Endometrial microvascular endothelial cells (primary cell): ENCODE results near the gene CHM. TPM values are rescaled to one million over a fixed set of nuclear protein-coding genes. Genes with fewer than 3 reads are reported as not detected.
"Not testable (repeated sequence)": the region's sequence is repeated elsewhere in the genome, so short reads cannot be mapped to it uniquely, and the experiment has no call there.

Experiments used
- in situ Hi-C: cut with HindIII; loops from 2 replicates; pipeline ENCODE4 v1.10.0; 2017; ENCODE audit warnings: low sequenced_read_pairs, low pct_unique_long_range_greater_than_20kb; ENCODE audit errors: inconsistent ontology term
- total RNA-seq: library from RNA; depleted of rRNA; stranded (reverse); fragments of >200 nt; gene quantifications from one replicate; pipeline ENCODE4 v1.2.3, GENCODE V29; 2015; ENCODE audit errors: inconsistent ontology term

The CHM gene
- total RNA-seq, 1 donor from 2014 or later = 16.1 TPM

DNA sequence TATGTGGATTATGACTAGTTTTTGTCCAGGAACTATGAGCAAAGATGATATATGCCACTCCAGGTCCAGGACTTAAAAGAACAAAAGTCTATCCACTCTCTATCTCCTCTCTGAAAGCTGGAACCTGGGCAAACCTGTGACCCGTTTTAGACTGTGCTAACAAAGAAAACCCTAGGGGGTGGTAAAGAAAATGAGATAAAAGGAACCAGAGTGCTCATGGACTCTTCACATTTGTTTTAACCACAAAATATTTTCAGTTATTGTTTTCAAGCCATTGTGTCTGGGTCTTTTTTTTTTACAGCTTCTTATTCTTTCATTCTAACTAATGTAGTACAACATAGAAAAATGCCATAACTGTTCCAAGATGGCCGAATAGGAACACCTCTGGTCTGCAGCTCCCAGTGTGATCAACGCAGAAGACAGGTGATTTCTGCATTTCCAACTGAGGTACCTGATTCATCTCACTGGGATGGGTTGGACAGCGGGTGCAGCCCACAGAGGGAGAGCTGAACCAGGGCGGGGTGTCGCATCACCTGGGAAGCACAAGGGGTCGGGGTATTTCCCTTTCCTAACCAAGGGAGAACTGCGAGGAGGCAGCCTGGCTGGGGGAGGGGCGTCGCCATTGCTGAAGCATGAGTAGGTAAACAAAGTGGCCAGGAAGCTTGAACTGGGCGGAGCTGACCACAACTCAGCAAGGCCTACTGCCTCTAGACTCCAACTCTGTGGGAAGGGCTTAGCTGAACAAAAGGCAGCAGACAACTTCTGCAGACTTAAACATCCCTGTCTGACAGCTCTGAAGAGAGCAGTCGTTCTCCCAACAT, 45.1 kb downstream of the CHM start:
- in situ Hi-C loops = no loop called here

DNA sequence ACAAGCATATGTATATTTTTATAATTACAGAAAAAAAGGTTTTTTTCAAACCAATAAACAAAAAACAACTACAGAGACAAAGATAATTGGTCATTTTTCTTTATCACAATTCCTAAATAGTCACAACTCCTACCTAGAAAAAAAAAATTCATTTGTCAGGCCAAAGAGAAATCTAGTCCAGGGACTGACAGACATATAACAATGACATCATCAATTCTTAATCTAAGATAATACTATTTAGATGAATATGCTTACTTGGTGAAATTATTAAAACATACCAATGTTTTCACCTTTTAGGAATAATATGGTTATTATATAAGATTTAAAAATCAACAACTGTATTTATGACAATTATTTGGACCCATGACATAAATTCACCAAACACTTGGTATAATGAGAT, 48.4 kb downstream of the CHM start:
- in situ Hi-C loops = no loop called here

DNA sequence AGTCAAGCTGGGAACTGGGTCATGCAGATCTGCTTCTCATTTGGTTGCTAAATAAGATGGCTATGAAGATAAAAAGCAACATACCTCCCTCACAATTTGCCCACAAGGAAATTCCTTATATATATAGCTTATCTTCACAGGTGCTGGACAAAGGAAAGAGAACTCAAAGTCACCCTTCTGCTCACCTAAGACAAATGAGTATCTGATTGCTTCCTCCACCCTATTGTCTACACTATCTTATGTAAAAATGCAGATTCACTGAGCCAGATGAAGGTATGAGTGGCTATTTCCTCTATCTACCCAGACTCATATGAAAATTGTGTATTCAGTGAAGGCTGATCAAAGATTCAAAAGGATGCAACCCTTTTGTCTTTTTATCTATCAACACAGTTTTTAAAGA, 50.8 kb downstream of the CHM start:
- in situ Hi-C loops = no loop called here

DNA sequence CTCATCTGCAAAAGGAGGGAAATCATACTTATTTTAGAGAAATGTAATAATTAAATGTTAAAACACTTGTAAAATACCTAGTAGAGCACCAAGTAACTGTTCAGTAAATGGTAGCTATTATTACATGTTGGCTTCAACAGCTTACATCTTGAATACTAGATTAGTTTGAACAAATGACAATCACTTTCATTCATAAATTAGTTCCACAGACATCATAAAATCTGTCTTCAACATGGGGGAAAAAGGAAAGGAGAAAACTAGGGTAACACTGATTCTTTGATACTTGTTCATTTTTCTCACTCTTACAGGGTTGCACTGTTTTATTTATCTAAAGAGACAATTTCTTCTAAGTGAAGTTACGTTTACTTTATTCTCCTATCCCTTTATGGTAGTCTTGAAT, 51.7 kb downstream of the CHM start:
- in situ Hi-C loops = no loop called here

DNA sequence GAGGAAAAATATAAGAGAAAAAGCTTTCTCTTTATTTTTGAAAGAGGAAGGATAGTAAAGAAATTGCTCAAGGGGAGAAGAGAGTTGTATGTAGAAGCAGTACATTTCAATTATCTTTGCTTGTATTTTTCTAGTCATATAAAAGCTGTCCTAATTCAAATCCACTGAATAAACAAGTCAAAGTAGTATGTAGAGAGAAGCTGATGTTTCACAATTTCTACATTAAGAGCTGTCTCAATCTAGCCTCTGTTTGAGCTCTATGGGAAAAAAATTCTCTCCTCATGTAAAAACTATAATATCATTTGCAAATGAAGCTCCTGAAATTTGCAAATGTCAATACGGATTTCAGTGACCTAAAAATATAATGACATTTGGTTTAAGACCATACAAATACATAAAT, 52.6 kb downstream of the CHM start:
- in situ Hi-C loops = no loop called here

DNA sequence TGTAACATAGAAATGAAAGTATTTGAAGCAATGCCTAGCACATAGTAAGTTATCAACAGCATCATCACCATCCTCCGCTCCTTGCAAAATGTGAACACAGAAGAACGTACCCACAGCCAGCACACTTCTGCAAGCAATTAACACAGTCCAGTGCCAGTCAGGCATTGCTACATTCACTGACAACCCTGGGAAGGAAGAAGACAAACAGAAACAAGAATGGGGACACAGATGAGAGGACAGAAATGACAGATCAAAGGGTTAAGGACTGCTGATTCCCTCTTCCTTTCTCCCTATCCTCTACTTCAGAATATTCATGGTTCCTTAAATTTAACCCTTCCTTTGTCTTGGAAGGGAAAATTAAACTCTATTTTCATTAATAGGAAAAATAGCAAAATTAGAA, 53.1 kb downstream of the CHM start:
- in situ Hi-C loops = no loop called here

DNA sequence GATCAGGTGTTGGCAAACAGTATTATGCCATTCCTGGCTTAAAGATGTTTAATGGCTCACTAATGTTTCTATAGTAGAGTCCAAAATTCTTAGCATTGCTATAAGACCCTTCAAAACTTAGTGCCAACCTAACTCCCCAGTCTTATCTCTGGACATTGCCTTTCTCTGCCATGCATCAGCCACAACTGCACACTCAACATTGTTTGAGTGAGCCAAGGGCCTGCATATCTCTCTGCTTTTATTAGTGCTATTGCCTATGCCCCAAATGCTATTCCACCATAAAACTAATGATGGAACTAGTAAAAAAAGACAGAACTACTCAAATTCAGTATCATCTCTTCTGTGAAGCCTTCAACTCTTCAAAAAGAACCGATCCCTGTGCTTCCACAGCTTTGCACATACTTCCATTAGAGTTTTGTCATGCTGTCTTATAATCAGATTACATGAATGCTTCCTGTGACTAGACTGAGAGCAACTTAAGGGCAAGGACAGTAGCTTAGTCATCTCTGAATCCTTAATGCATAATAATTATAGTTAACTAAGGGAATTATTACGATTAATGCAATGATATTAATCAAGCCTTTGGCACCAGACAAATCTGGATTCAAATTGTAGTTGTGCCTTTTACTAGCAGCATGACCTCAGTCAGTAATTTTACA, 53.7 kb downstream of the CHM start:
- in situ Hi-C loops = no loop called here

DNA sequence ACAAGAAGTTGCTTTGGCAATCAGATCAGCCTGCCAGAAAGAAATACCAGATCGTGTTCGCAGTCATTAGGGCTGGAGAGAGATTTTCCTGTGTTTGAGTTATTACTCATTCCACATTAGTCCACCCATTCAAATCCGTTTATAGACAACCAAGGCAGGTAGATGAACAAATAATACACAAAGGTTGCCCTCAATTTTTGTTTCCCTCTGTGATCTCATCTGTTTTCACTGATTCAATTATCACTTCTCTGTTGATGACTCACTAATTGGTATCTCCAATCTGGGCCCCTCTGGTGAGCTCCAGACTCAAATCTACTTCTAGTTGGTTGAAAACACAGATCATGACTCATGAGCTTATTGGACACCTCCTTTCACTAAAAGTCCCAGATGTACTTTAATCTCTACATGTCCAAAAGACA, 54.5 kb downstream of the CHM start:
- in situ Hi-C loops = no loop called here

DNA sequence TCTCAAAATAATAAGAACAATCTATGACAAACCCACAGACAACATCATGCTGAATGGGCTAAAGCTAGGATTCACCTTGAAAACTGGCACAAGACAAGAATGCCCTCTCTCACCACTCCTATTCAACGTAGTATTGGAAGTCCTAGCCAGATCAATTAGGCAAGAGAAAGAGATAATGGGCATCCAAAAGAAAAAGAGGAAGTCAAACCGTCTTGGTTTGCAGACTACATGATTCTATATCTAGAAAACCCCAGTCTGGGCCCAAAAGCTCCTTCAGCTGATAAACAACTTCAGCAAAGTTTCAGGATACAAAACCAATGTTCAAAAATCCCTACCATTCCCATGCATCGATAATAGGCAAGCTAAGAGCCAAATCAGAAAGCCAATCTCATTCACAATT, 59.0 kb downstream of the CHM start:
- in situ Hi-C loops = no loop called here

DNA sequence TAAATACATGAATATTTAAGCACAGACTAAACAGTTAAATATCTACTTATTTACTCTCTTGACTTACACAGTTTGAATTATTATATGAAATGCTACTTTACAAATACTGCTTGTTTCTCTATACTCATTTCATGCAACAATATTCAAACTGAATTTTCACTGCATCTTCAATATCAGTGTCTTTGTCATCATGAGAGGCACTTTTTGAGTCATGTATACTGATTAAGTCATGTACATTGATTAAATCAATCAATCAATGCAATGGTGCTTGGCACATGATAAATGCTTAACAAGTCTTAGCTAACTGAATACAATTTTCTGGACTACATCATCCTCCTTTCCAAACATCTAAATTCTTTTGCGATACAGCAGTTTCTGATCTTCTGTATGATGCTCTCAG, 67.1 kb downstream of the CHM start:
- in situ Hi-C loops = no loop called here

DNA sequence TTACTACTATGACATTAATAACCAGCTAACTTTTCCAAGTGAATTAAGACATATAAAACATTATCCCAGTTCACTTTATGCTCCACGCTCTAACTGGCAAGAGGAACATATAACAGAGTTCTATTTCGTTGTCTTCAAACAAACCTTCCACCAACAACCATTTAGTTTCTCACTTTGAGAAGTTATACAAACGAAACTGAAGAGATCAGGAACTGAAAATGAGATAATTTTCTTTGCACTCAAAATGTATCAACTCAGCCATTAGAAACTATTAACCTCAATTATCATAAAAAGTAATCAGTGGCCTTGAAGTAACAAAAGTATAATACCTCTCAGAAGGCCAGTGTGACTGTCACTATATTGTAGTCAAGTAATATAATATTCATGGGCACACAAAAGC, 70.1 kb downstream of the CHM start:
- in situ Hi-C loops = no loop called here

DNA sequence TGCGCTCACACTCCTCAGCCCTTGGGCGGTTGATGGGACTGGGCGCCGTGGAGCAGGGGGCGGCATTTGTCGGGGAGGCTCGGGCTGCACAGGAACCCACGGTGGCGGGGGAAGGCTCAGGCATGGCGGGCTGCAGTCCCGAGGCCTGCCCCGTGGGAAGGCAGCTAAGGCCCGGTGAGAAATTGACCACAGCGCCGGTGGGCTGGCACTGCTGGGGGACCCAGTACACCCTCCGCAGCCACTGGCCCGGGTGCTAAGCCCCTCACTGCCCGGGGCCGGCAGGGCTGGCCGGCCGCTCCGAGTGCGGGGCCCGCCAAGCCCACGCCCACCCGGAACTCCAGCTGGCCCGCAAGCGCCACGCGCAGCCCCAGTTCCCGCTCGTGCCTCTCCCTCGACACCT, 75.0 kb downstream of the CHM start:
- in situ Hi-C loops = not testable (repeated sequence)

DNA sequence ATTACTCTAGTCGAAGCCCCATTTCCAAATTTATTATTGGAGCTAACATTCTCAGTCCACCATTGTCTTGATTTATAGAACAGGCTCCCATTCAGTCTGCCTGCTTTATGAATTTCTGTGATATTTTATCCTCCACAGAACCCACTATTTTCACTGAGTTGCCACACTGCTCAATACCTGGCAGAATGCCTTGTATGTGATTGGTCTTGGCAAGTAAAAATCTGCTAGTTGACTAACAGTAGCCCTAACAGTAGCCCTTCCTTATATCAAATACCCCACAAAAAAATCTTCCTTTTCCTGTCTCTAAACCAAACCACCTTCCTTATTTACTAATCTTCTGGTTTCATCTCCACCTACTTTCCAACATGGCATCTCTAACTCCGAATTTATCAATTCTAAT, 82.6 kb downstream of the CHM start:
- in situ Hi-C loops = no loop called here

DNA sequence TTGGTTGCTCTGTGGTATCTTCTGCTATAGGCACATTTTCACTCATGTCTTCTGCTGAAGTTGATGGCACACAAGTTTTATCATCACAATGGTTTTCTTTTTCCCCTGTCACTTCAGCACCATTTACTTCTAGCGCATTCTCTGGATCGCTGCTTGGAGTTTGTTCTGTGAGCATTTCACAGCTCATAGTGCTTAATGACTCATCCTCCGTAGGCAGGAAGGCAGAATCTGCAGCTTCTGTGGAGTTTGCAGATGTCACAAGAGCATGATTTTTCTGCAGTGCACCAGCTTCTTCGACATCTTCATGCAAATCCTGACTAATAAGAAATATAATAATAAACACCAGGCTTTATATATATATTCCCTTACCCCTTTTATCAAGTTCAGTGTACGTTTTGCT, 83.6 kb downstream of the CHM start:
- in situ Hi-C loops = no loop called here

DNA sequence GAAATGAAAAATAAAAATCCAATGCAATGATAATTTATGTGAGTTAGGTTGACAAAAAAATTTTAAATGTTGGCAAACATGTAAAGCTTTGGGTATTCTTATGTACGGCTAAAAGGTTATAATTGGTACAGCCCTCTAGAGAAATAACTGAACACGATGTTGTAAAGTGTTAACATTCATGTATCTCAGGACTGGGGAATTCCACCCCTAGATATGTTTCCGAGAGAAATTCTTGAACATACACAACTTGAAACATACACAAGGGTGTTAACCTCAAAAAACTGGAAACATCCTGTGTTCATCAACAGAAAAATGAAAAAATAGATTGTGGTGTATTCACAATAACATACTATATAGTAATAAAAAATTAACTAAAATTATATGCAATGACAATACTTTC, 91.8 kb downstream of the CHM start:
- in situ Hi-C loops = no loop called here

DNA sequence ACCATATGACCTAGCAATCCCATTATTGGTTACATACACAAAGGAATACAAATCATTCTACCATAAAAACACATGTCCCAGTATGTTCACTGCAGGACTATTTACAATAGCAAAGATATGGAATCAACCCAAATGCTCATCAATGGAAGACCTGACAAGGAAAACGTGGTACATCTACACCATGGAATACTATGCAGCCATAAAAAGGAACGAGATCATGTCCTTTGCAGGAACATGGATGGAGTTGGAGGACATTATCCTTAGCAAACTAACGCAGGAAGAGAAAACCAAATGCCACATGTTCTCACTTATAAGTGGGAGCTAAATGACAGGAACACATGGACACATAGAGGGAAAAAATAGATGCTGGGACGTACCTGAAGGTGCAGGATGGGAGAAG, 102.6 kb downstream of the CHM start:
- in situ Hi-C loops = not testable (repeated sequence)

DNA sequence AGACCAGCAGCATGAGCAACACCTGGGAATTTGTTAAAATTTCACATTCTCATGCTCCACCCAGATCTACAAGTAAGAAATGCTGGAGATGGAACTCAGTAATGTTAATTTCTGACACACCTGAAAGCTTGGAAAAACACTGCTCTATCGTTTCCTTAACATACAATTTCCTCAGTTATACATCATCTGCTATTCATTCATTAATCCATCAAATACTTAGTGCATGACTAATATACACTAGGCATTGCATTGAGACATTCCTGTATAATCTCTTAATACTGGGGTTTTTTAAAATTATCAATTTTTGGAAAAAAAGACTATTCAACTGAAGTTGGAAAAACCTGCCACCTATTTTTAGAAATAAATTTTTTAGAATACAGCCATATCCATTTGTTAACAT, 106.1 kb downstream of the CHM start:
- in situ Hi-C loops = no loop called here

DNA sequence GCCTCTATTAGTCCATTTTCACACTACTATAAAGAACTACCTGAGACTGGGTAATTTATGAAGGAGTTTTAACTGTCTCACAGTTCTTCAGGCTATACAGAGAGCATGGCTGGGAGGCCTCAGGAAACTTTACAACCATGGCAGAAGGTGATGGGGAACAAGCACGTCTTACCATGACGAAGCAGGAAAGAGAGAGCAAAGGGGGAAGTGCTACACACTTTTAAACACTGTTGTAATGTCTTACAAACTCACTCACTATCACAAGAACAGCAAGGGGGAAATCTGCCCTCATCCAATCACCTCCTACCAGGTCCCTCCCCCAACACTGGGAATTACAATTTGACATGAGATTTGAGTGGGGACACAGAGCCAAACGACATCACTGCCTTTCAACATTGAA, 107.4 kb downstream of the CHM start:
- in situ Hi-C loops = not testable (repeated sequence)

DNA sequence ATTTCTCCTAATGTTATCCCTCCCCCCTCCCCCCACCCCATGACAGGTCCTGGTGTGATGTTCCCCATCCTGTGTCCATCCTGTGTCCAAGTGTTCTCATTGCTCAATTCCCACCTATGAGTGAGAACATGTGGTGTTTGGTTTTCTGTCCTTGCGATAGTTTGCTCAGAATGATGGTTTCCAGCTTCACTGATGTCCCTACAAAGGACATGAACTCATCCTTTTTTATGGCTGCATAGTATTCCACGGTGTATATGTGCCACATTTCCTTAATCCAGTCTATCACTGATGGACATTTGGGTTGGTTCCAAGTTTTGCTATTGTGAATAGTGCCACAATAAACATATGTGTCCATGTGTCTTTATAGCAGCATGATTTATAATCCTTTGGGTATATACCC, 113.0 kb downstream of the CHM start:
- in situ Hi-C loops = not testable (repeated sequence)

DNA sequence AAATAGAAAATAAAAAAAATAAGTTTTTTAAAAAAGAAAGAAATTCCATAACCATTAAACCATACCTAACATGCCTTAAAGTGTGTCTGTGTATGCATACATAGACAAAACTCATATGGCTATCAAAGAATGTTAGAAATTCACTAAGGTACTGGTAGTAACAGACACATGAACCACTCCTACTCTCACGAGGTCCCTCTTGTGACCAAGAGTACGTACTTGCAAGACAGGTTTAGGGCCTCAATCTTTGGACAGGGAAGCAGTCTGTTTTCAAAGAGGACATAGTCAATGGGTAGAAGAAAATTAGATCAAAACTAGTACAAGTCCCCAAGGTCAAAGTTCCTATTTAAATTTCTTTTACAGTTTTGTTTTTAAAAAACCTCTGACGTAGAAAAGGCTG, 117.3 kb downstream of the CHM start:
- in situ Hi-C loops = no loop called here

DNA sequence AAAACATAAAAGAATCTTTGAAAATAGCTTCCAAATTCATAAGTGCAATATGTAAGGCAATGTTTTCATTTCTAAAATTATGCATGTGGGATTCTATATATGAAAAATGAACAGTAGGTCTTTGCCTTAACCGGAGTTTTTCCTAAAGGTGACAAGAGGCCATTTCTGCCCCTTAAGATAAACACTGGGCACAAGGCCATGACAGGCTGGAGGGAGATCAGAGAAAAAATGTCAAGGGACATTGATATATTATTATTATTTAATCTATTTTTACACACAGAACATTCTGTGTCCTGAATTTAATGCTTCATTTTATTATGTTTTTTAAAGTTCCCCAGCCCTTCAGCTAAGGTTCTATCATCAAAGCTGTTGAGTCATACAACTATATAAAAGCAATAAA, 118.8 kb downstream of the CHM start:
- in situ Hi-C loops = no loop called here
